CD4-positive, alpha-beta T cell treated with Interleukin-17A for 4 hours (primary cell): ENCODE results near the gene CARD11.
"Not testable (repeated sequence)": the region's sequence is repeated elsewhere in the genome, so short reads cannot be mapped to it uniquely, and the experiment has no call there.

ENCODE experiments used
- DNase-seq: peaks from one replicate; pipeline ENCODE4 v3.0.0-alpha.2; 2020; ENCODE audit warnings: mixed read lengths

CARD11 gene

GRCh38 chr7:3063016-3063753 is 19.5 kb upstream of the CARD11 start:
- peak; percentile 82 for DNase-seq

- no peak for DNase-seq
Measured at GRCh38 chr7:3057066-3057420, 13.4 kb upstream of the CARD11 start.

- DNase-seq, result no peak
Measured at GRCh38 chr7:3056234-3057065, 12.8 kb upstream of the CARD11 start.

- no peak for DNase-seq
Measured at GRCh38 chr7:3055626-3056025, 12.0 kb upstream of the CARD11 start.

GRCh38 chr7:3042861-3043489 is 692 bp downstream of the CARD11 start:
- peak; percentile 82 for DNase-seq

GRCh38 chr7:3041986-3042675 is 1.5 kb downstream of the CARD11 start:
- DNase-seq, result no peak

- DNase-seq, result no peak
Measured at GRCh38 chr7:3039787-3040186, 3.9 kb downstream of the CARD11 start.

- DNase-seq, result not testable (repeated sequence)
Measured at GRCh38 chr7:3038011-3038410, 5.7 kb downstream of the CARD11 start.

- no peak for DNase-seq
Measured at GRCh38 chr7:3037259-3037658, 6.4 kb downstream of the CARD11 start.

GRCh38 chr7:3034591-3035150 is 9.0 kb downstream of the CARD11 start:
- no peak for DNase-seq

GRCh38 chr7:3033581-3033980 is 10.1 kb downstream of the CARD11 start:
- no peak for DNase-seq

GRCh38 chr7:3033136-3033535 is 10.5 kb downstream of the CARD11 start:
- DNase-seq, result no peak

- no peak for DNase-seq
Measured at GRCh38 chr7:3032256-3032655, 11.4 kb downstream of the CARD11 start.

- DNase-seq, result no peak
Measured at GRCh38 chr7:3029138-3029537, 14.5 kb downstream of the CARD11 start.

GRCh38 chr7:3028758-3029093 is 14.9 kb downstream of the CARD11 start:
- no peak for DNase-seq

- peak; percentile 62 for DNase-seq
Measured at GRCh38 chr7:3028071-3028757, 15.5 kb downstream of the CARD11 start.

- no peak for DNase-seq
Measured at GRCh38 chr7:3027005-3027845, 16.4 kb downstream of the CARD11 start.

GRCh38 chr7:3025616-3026015 is 18.1 kb downstream of the CARD11 start:
- DNase-seq, result no peak

- no peak for DNase-seq
Measured at GRCh38 chr7:3021825-3022224, 21.8 kb downstream of the CARD11 start.

GRCh38 chr7:3021224-3021623 is 22.4 kb downstream of the CARD11 start:
- DNase-seq, result not testable (repeated sequence)

- no peak for DNase-seq
Measured at GRCh38 chr7:3020416-3020815, 23.3 kb downstream of the CARD11 start.
